Measurements from ENCODE around the gene SH3RF1.
"Not testable (repeated sequence)": the region's sequence is repeated elsewhere in the genome, so short reads cannot be mapped to it uniquely, and the experiment has no call there.

The SH3RF1 gene

DNA sequence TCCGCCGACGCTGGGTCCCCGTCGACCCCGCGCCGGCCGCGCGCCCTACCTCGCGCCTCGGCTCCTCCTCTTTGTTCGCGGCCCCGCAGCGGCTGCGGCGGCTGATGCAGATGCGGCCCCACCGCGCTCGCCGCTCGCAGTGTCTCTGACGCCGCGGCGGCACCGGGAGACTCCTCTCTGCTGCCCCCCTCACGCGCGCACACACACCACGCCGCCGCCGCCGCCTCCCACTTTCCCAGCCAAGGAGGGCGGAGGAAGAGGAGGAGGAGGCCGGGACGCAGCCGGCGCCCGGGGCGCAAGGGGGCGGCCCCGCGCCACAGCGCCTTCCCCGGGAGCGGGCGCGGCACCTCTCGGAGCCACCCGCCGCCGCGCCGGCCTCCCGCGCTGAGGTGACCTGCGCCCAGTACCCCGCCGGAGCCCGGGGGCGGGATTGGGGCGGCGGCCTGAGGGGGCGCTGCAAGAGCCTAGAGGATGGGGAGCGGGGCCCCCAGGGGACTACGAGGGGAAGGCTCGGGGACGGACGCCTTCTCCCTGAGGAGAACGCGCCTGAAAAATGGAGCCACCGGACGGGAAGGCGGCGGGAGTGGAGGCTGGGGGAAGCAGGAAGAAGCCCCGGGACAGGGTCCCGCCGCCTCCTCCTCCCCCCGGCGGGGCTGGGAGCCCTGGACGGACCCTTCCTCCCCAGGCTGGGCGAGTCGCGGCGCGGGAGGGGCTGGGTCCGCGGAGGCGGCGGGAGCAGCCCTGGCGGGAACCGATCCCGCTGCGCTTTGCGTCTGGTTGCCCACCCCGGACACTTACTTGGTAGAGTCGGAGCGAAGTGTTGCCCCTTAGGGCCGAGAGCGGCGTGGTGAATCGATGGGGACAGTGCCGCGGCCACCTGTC is at the start of gene SH3RF1:
Gene SH3RF1 (minus strand): TSS at position 147 of the 882 bp plus-strand sequence. CDS start 1,744 bp downstream, outside the sequence.
- DNase-seq (ENCODE audit: low read depth), result no peak

DNA sequence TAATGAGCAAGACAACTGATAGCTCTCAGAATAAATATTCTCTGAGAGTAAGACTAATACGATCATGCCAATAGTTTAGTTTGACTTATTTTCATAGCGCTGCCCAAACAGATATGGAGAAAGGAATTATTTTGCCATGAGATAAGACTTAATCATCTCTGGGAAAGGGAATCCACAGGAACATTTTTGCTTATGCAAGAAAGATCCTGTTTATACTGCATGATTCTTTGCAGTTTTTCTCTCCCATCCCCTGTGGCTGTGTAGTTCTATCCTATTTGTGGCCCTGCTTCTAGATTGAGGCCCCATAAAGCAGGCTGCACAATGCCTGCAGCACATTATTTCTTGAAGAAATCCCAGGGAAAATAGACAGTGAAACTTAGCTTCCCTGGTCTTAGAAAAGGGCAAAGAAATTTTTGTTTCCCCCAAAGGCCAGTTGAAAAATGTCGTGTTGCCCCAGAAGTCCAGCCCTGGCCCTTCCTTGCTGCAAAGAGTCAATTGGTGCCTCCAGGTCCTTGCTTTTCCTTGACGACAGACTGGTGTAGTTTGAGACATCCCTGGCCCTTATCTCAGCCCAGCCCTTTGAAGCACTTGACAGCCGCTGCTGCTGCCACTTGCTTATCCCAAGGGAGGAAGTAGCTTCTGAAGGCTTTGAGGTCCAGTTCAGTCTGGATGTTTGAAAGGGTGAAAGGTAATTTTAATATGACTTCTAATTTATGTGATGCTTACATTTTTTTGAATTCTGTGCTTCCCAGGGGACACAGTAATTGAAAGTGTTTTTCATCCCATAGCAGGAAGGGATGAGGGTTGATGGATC is 45.0 kb upstream of the SH3RF1 start:
- DNase-seq (ENCODE audit: low read depth), result no peak

GRCh38 chr4:169314906-169315305 is 44.1 kb upstream of the SH3RF1 start:
- no peak for DNase-seq (ENCODE audit: low read depth)

GRCh38 chr4:169313732-169314131 is 43.0 kb upstream of the SH3RF1 start:
- DNase-seq (ENCODE audit: low read depth), result no peak

- DNase-seq (ENCODE audit: low read depth), result no peak
Measured at GRCh38 chr4:169312690-169313422, 42.1 kb upstream of the SH3RF1 start.

GRCh38 chr4:169311643-169312365 is 41.0 kb upstream of the SH3RF1 start:
- DNase-seq (ENCODE audit: low read depth), result no peak

GRCh38 chr4:169309326-169309967 is 38.7 kb upstream of the SH3RF1 start:
- no peak for DNase-seq (ENCODE audit: low read depth)

GRCh38 chr4:169307576-169307975 is 36.8 kb upstream of the SH3RF1 start:
- no peak for DNase-seq (ENCODE audit: low read depth)

DNA sequence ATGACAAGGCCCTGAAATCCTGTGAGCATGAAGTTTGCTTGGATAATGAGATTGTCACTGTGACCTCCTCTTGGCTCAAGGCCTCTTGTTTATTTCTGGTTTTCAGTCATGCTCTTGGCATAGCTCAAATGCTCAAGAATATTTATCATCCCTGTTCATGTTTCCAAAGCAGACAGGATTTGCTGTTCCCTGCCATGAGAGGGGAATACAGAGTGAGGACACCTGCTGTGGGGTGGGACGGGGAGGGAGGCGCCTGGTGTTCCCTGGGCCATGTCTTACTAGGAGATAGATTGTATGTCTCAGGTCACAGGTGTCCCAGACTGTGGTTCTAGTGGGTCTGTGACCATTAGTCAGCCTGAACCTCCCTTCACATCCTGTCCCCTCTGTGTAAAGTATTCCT is 34.9 kb upstream of the SH3RF1 start:
- DNase-seq (ENCODE audit: low read depth), result no peak

GRCh38 chr4:169305173-169305572 is 34.4 kb upstream of the SH3RF1 start:
- no peak for DNase-seq (ENCODE audit: low read depth)

- DNase-seq (ENCODE audit: low read depth), result no peak
Measured at GRCh38 chr4:169295822-169296221, 25.1 kb upstream of the SH3RF1 start.

DNA sequence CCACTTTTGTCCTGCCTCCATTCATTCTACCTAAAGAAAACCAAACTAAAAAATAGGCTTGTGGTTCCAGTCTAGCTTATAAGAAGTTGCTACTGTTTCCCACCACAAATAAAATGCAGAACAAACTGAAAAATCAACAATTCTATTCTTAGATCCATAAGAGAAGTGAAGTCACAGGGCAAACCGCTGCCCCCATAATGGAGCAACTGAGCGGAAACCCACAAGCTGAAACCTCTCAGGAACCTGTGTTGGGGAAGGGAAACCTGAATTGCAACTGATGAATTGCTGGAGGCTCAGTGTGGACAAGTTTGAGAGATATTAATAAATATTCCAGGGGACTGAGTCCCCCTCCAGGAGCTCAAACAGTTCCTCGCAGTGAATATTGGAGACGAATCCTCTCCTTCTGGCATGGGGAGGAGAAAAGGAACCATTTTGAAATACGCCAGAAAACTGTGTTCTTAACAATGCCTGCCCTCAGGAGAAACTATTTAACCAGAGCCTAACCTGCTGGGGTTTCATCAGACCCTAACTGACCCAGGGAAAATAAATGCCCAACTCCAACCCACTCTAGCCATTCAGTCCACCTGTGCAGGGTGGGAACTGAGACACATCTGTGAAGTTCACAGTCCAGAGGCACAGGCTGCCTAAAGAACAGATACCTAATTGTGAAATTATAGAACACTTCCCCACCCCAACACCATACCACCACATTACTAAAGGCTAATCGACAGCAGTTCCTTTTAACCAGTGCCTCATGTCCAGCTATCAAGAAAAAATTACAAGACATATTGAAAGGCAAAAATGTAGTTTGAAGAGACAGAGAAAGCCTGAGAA is 22.8 kb upstream of the SH3RF1 start:
- no peak for DNase-seq (ENCODE audit: low read depth)

- not testable (repeated sequence) for DNase-seq (ENCODE audit: low read depth)
Measured at GRCh38 chr4:169287983-169288382, 17.2 kb upstream of the SH3RF1 start.

DNA sequence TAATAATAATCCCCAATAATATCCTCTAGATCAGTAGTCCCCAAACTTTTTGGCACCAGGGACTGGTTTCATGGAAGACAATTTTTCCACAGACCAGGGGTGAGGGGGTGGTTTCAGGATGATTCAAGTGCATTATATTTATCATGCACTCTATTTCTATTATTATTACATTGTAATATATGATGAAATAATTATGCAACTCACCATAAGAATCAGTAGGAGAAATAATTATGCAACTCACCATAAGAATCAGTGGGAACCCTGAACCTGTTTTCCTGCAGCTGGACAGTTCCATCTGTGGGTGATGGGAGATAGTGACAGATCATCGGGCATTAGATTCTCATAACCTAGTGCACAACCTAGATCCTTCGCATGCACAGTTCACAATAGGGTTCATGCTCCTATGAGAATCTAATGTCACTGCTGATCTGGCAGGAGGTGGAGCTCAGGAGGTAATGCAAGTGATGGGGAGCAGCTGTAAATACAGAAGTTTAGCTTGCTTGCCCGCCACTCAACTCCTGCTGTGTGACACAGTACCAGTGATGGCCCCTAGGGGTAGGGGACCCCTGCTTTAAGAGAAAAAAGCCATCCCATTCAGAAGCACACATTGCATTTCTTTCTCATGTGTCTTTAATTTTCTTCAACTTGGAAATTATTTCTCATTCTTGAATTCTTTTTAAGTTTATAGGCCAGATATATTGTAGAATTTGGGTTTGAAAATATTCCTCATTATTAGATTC is 16.0 kb upstream of the SH3RF1 start:
- DNase-seq (ENCODE audit: low read depth), result no peak

GRCh38 chr4:169283114-169283509 is 12.4 kb upstream of the SH3RF1 start:
- DNase-seq (ENCODE audit: low read depth), result peak; percentile 93

DNA sequence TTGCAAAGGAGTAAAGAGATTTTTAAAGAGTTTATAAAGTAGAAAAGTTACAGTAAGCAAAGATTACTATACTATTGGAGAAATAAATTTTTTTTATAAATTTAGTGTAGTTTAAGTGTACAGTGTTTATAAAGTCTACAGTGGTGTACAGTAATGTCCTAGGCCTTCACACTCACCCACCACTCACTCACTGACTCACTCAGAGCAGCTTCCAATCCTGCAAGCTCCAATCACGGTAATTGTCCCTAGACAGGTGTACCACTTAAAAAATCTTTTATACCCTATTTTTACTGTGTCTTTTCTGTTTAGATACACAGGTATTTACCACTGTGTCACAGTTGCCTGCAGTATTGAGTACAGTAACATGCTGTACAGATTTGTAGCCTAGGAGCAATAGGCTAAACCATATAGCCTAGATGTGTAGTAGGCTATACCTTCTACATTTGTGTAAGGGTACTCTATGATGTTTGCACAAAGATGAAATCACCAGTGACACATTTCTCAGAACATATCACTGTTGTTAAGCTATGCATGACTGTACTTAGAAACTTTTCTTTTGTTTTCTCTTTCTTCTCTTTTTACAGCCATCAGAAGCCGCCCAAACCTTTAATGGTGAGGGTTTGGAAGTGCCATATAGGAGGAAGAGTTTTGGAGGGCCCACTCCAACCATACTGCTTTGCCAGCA is 11.8 kb upstream of the SH3RF1 start:
- no peak for DNase-seq (ENCODE audit: low read depth)

DNA sequence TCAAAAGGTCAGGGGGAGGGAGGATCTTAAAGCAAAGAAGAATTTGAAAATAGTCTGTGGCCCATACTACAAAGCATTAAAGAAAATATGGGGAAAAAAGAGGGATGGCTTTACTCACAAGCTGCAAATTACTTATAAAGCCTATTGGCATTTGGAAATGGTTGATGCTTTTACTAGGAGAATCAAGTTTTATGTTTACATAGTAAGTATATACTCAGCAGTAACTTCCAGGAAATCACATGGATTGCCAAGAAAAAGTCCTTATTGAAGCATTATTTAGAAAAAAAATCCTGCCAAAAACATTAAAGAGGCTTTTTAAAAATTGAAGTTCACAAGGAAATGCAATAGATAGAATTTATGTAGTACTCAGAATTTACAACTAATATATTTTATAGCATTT is 8.4 kb upstream of the SH3RF1 start:
- DNase-seq (ENCODE audit: low read depth), result no peak

DNA sequence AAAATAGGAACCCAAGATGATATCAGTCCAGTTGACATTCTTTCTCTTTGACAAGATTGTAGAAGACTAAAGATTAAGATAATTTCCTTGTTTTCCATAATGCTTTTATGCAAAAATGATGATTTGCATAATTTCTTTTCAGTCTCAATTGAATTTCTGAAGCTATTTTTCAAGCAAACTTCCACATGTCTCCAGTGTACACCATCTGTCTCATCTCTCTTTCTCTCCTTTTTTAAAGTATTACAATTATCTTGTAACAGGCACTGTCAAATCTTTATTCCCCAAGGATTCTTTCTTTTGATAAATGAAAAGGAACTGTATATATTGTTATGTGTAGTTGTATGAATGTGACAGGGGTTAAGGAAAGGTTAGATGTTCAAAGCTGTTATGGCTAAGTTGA is 7.9 kb upstream of the SH3RF1 start:
- DNase-seq (ENCODE audit: low read depth), result no peak

- DNase-seq (ENCODE audit: low read depth), result not testable (repeated sequence)
Measured at GRCh38 chr4:169277838-169278237, 7.1 kb upstream of the SH3RF1 start.
